D721Med (cell line): ENCODE results near the gene CAMK2D.
"Not testable (repeated sequence)": the region's sequence is repeated elsewhere in the genome, so short reads cannot be mapped to it uniquely, and the experiment has no call there.

Experiments used
- DNase-seq: peaks from one replicate; pipeline ENCODE4 v3.0.0; 2011; ENCODE audit warnings: low spot score; ENCODE audit not compliant: insufficient read length
- FAIRE-seq: peaks from 2 replicates; lab custom pipeline; 2011; peaks lifted over from hg19 to GRCh38; lab: Jason Lieb, UNC
- CTCF ChIP-seq: IDR thresholded peaks from 2 replicates; pipeline ENCODE4 v1.5.1; 2012; ENCODE audit warnings: mild to moderate bottlenecking, control low read depth; ENCODE audit not compliant: insufficient read depth; ENCODE audit errors: missing control alignments

Gene CAMK2D

DNA sequence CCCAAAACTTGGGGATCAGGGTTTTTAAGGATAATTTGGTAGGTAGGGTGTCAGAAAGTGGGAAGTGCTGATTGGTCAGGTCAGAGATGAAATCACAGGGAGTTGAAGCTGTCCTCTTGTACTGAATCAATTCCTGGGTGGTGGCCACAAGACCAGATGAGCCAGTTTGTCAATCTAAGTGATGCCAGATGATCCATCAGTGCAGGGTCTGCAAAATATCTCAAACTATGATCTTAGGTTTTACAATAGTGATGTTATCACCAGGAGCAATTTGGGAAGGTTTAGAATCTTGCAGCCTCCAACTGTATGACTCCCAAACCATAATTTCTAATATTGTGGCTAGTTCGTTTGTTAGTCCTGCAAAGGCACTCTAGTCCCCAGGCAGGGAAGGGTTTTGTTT is 43.3 kb downstream of the CAMK2D start:
- FAIRE-seq = no peak
- no peak for TF ChIP-seq CTCF
- no peak for DNase-seq

- no peak for TF ChIP-seq CTCF
These were observed 49.5 kb downstream of the CAMK2D start for GRCh38 chr4:113711883-113712662.

GRCh38 chr4:113708250-113708649 is 53.3 kb downstream of the CAMK2D start:
- FAIRE-seq (no peak), DNase-seq (no peak)
- TF ChIP-seq CTCF = no peak

More at GRCh38 chr4:113711883-113712662, 49.5 kb downstream of the CAMK2D start:
- DNase-seq = no peak
- no peak for FAIRE-seq

GRCh38 chr4:113707048-113707447 is 54.5 kb downstream of the CAMK2D start:
- DNase-seq = no peak
- FAIRE-seq = no peak
- no peak for TF ChIP-seq CTCF

DNA sequence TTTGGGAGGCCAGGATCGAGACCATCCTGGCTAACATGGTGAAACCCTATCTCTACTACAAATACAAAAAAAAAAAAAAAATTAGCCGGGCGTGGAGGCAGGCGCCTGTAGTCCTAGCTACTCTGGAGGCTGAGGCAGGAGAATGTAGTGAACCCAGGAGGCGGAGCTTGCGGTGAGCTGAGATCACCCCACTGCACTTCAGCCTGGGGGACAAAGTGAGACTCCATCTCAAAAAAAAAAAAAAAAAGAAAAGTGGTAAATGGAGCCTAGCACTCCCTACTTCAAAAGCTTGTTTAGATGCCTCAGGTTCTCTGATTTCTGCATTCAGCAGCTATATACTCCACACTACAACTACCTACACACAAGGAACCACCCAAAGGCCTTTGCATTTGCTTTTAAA is 56.4 kb downstream of the CAMK2D start:
- DNase-seq, FAIRE-seq: not testable (repeated sequence)

- not testable (repeated sequence) for DNase-seq, FAIRE-seq
These were observed 58.9 kb downstream of the CAMK2D start for GRCh38 chr4:113702596-113702995.

DNA sequence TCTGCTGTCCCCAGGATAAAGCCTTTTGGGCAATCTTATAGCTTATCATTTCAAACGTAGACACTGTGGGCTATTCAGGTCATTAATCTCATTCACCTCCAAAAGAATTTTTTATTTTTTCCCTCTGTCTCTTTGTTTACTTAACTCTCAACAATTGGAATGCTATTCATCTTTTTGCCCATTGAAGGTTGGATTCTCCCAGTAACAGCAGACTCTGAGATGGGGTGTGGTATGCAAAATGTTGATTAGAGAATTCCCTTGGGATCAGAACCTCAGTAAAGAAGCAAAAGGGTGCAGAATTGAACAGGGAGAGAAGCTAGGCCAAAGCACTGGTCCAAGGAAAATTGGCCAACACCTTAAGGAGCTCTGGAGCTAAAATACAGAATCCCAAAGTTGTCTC is 60.4 kb downstream of the CAMK2D start:
- DNase-seq (no peak), FAIRE-seq (no peak)
- TF ChIP-seq CTCF = no peak

DNA sequence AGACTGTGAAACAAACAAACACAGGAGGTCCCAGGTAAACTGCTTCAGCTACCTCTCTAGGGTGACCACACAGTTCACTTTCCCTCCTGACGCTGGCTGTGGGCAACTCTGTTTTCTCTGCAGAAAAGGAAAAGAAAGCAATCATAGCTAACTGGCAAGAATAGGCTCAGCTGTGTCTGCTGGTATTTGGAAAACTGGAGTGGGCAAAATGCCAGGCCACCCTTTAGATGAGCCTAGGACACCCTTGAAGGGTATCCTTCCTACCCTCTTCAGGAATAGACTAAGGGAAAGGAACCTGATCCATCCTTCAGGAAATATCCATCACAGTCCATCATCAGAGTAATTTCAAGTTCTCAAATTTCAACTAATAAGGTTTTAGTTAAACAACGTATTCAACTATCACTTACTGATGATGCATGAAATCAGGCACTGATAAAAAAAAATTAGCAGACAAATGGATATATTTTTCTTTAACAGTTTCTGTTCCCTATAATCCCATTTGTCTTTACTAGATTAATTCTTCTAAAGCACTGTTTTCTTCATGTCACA is 60.9 kb downstream of the CAMK2D start:
- DNase-seq (no peak), FAIRE-seq (no peak)
- TF ChIP-seq CTCF = no peak
